Dermis microvascular lymphatic vessel endothelial cell (primary cell): ENCODE measurements around the gene NKAIN4. TPM values are rescaled to one million over a fixed set of nuclear protein-coding genes. Genes with fewer than 3 reads are reported as not detected.

Experiments
- DNase-seq, 2 donors: peaks; one replicate each; pipeline versions ENCODE4 v3.0.0 to v3.0.0-alpha.2; 2010; ENCODE audit warnings: low read depth in 2 of 2
- total RNA-seq: library from RNA; depleted of rRNA; stranded (reverse); fragments of >200 nt; gene quantifications from 2 replicates; pipeline ENCODE4 v1.2.1, GENCODE V29; 2014

Gene NKAIN4
- total RNA-seq, 1 donor from 2014 or later, result not detected

- DNase-seq, result no peak
Observed at GRCh38 chr20:63288581-63289251, 34.5 kb upstream of the NKAIN4 start.

- DNase-seq, result no peak
Observed at GRCh38 chr20:63287697-63288580, 33.7 kb upstream of the NKAIN4 start.

- DNase-seq, result no peak
Observed at GRCh38 chr20:63286781-63287696, 32.8 kb upstream of the NKAIN4 start.

GRCh38 chr20:63285636-63286615, 31.7 kb upstream of the NKAIN4 start:
- no peak for DNase-seq

- DNase-seq, result no peak
Observed at GRCh38 chr20:63284981-63285524, 30.8 kb upstream of the NKAIN4 start.

GRCh38 chr20:63284544-63284949, 30.3 kb upstream of the NKAIN4 start:
- peak; percentile 37 to 76 for DNase-seq

GRCh38 chr20:63284083-63284440, 29.8 kb upstream of the NKAIN4 start:
- DNase-seq, result peak; percentile 46 to 72

- no peak for DNase-seq
Observed at GRCh38 chr20:63283397-63284082, 29.3 kb upstream of the NKAIN4 start.

- DNase-seq, result no peak
Observed at GRCh38 chr20:63282946-63283345, 28.7 kb upstream of the NKAIN4 start.

GRCh38 chr20:63281742-63282665, 27.7 kb upstream of the NKAIN4 start:
- no peak for DNase-seq

- no peak for DNase-seq
Observed at GRCh38 chr20:63280929-63281545, 26.8 kb upstream of the NKAIN4 start.

GRCh38 chr20:63280371-63280770, 26.1 kb upstream of the NKAIN4 start:
- no peak for DNase-seq

GRCh38 chr20:63279931-63280330, 25.7 kb upstream of the NKAIN4 start:
- DNase-seq, result no peak

GRCh38 chr20:63278661-63279060, 24.4 kb upstream of the NKAIN4 start:
- no peak for DNase-seq

- no peak for DNase-seq
Observed at GRCh38 chr20:63277466-63278272, 23.4 kb upstream of the NKAIN4 start.

- no peak for DNase-seq
Observed at GRCh38 chr20:63276956-63277355, 22.7 kb upstream of the NKAIN4 start.

GRCh38 chr20:63275825-63276224, 21.6 kb upstream of the NKAIN4 start:
- DNase-seq, result no peak
